Measurements from ENCODE around the gene CABP5.

The CABP5 gene

DNA sequence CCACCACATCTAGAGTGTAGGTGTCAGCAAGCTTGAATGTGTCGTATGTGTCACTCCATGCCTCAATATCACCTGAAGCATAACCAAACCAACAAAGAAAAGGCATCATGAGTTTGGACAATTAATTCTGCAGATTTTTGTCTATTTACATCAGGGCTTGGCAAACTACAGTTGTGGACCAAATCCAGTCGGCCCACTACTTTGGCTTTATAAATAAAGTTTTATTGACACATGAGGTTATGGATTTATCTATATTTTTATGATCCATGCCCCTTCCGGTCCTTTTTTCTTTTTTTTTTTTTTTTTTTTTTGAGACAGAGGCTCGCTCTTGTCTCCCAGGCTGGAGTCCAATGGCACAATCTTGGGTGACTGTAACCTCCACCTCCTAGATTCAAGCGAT is 9.2 kb upstream of the CABP5 start:
- Mint-ChIP-seq H3K9me3 (no peaks in the 10 kb centered on the region), H3K4me3 (no peak overlapping the region), H3K4me1 (ENCODE audit: low read depth) (no peaks in the 10 kb centered on the region), H3K36me3 (ENCODE audit: low read depth) (no peaks in the 10 kb centered on the region), H3K27me3 (peaks cover 5% of the 10 kb centered on the region), H3K27ac (no peak overlapping the region)

DNA sequence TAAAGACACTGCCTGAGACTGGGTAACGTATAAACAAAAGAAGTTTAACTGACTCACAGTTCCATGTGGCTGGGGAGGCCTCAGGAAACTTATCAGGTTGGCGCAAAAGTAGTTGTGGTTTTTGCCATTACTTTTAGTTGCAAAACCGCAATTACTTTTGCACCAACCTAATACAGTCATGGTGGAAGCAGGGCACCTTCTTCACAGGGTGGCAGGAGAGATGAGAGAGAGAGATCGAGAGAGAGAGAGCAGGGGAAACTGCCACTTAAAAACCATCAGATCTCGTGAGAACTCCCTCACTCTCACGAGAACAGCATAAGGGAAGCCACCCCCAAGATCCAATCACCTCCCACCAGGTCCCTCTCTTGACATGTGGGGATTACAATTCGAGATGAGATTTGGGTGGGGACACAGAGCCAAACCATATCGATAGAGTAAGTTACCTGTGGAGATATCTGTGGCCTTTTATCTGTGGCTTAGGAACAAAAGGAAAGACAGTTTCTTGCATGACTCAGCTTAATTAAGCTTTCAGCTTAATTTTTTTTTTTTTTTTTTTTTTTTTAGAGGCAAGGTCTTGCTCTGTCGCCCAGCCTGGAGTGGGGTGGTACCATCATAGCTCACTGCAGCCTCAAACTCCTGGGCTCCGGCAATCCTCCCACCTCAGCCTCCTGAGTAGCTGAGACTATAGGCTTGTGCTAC is 7.6 kb upstream of the CABP5 start:
- H3K4me3 Mint-ChIP-seq, result no peak overlapping the region
- H3K27ac Mint-ChIP-seq, result no peak overlapping the region
- no peaks in the 10 kb centered on the region for H3K27me3 Mint-ChIP-seq
- no peaks in the 10 kb centered on the region for H3K9me3 Mint-ChIP-seq
- no peaks in the 10 kb centered on the region for H3K36me3 Mint-ChIP-seq (ENCODE audit: low read depth)
- H3K4me1 Mint-ChIP-seq (ENCODE audit: low read depth), result no peaks in the 10 kb centered on the region

DNA sequence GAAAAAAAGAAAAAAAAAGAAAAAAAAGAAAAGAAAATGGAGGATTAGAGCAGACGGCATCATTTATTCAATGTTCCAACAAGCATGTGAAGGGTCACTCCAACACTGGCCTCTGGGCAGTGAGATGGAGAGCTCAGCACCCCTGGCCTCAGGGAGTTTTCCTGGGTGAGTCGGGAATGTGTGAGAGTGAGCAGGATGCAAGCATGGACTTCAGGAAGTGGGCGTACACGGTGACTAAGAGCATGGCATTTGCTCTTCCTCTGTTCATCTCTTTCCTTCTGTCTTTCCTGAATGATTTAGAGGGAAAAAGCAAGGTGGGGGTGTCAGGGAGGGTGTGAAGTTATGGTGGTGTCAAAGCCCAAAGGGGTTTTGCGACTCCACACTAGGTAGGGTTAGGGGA is 682 bp upstream of the CABP5 start:
- Mint-ChIP-seq H3K36me3 (ENCODE audit: low read depth) (no peaks in the 10 kb centered on the region), H3K4me3 (no peak overlapping the region), H3K27ac (no peak overlapping the region), H3K9me3 (no peaks in the 10 kb centered on the region), H3K4me1 (ENCODE audit: low read depth) (no peaks in the 10 kb centered on the region), H3K27me3 (peaks cover 34% of the 10 kb centered on the region)

DNA sequence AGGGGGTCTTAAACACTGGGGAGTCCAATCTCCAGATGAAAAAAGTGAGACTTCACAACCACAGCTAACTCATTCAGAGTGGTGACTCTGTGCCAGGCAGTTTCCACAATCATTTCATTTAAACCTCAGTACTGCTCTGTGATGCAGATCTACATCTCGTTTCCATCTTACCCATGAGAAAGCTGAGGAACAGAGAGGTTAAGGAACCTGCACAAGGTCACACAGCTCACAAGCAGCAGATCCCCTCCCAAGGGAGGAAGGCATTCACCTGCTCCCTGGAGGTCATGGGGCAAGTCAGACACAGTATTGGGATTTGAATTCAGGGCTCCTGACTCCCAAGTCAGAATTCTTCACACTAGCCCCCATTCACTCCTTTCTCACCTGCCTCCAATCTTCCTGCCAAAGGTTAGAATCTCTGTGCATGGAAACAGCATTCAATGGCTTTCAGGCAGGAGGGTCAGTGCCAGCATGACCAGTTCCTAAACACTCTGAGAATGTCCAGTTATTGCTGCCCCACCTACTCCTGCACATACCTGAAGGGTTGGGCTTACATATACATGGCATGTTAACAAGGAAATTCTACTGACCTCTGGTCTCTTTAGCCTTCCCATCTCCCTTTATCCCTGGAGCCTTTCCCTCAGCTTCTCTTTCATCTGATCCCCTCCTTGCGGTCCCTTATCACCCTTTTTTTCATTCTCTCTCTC is 1.9 kb downstream of the CABP5 start:
- H3K27me3 Mint-ChIP-seq, result peaks cover 43% of the 10 kb centered on the region
- H3K4me3 Mint-ChIP-seq, result no peak overlapping the region
- no peak overlapping the region for H3K27ac Mint-ChIP-seq

DNA sequence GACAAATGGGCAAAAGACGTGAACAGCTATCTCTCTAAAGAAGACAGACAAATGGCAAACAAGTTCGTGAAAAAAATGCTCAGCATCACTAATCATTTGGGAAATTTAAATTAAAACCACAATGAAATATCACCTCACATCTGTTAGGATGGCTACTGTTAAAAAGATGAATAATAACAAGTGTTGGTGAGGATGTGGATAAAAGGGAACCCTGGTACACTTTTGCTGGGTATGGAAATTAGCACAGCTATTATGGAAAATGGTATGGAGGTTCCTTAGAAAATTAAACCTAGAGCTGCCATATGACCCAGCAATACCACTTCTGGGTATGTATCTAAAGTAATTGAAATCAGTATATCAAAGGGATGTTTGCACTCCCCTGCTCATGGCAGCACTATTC is 7.1 kb downstream of the CABP5 start:
- no peak overlapping the region for H3K27ac Mint-ChIP-seq
- no peaks in the 10 kb centered on the region for H3K4me1 Mint-ChIP-seq (ENCODE audit: low read depth)
- peaks cover 41% of the 10 kb centered on the region for H3K27me3 Mint-ChIP-seq
- peaks cover 11% of the 10 kb centered on the region for H3K9me3 Mint-ChIP-seq
- H3K36me3 Mint-ChIP-seq (ENCODE audit: low read depth), result peaks cover 4% of the 10 kb centered on the region
- H3K4me3 Mint-ChIP-seq, result no peak overlapping the region

More for the DNA sequence above, 1.9 kb downstream of the CABP5 start:
- Mint-ChIP-seq H3K36me3 (ENCODE audit: low read depth) (peaks cover 1% of the 10 kb centered on the region), H3K9me3 (peaks cover under 1% of the 10 kb centered on the region), H3K4me1 (ENCODE audit: low read depth) (no peaks in the 10 kb centered on the region)

DNA sequence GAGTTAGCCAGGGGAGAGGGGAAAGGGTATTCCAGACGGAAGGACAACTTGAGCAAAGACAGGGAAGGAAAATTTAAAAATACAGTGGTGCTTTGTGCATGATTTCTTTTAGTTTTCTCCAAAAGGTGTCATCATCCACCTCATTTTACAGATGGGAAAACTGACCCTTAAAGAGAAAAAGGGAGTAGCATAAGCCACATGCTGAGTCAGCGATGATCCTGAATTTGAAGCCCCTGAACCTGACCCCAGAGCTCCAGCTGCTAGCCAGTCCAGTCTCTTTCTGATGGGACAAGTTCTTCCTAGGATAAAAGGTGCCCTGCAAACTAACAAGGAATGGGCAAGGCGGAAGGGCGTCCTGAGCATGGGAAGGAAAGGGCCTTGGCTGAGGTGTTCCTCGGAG is 10.3 kb downstream of the CABP5 start:
- no peaks in the 10 kb centered on the region for H3K4me1 Mint-ChIP-seq (ENCODE audit: low read depth)
- no peak overlapping the region for H3K27ac Mint-ChIP-seq
- no peak overlapping the region for H3K4me3 Mint-ChIP-seq
- H3K27me3 Mint-ChIP-seq, result peaks cover 15% of the 10 kb centered on the region
- peaks cover 4% of the 10 kb centered on the region for H3K36me3 Mint-ChIP-seq (ENCODE audit: low read depth)
- peaks cover 11% of the 10 kb centered on the region for H3K9me3 Mint-ChIP-seq

DNA sequence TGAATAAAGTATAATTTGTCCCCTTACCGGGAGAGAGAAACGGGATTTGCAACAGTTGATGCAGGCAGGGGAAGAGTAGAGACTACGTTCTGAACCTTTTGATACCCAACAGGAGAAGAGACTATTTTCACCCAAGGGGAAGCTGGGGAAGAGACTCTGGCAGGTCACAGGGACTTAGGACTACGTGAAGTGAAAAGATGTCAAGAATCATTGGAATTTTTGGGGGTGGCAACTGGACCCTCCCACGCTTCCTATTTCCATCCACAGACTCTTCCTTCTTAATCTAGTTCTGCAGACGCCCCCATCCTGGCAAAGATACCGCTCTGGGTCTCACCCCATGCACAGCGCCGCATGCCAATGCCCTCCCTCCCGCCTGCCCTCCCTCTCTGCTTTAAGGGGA is 13.8 kb downstream of the CABP5 start:
- Mint-ChIP-seq H3K36me3 (ENCODE audit: low read depth) (no peaks in the 10 kb centered on the region), H3K4me1 (ENCODE audit: low read depth) (no peaks in the 10 kb centered on the region), H3K27ac (no peak overlapping the region), H3K9me3 (no peaks in the 10 kb centered on the region), H3K4me3 (no peak overlapping the region), H3K27me3 (peaks cover 19% of the 10 kb centered on the region)

DNA sequence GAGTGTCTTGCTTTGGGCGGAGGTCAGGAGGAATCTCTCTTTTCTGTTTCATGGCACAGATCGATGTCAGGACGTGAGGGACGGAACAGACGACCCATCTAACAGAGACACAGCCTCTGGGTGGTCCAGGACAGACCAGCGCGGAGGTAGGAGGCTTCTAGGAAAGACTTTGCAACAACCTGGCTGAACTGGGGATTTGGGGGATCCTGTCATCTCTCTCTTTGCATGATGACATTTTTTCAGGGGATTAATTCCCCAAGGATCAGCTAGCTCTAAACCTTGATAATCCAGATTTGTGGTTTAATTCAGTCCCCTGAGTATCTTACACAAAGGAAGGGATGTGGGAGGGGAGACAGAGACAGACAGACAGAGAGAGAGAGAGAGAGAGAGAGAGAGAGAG is 14.4 kb downstream of the CABP5 start:
- Mint-ChIP-seq H3K4me1 (ENCODE audit: low read depth) (no peaks in the 10 kb centered on the region), H3K36me3 (ENCODE audit: low read depth) (no peaks in the 10 kb centered on the region)

DNA sequence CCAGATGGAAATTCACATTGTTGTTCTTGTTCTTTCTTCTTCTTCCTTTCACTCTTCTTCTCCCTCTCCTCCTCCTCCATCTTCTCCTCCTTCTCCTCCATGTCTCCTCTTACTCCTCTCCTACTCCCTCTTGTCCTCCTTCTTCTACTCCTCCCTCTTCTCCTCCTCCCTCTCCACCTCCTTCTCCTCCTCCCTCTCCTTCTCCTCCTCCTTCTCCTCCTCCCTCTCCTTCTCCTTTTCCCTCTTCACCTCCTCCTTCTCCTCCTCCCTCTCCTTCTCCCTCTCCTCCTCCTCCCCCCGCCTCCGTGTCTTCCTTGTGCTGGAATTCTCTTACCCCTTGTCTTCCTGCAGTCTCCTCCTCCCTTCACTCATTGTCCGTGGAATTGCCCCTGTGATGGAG is 18.4 kb downstream of the CABP5 start:
- Mint-ChIP-seq H3K36me3 (ENCODE audit: low read depth) (no peaks in the 10 kb centered on the region), H3K9me3 (no peaks in the 10 kb centered on the region), H3K27me3 (peaks cover 24% of the 10 kb centered on the region), H3K4me3 (no peak overlapping the region), H3K4me1 (ENCODE audit: low read depth) (no peaks in the 10 kb centered on the region), H3K27ac (no peak overlapping the region)

More for the DNA sequence above, 14.4 kb downstream of the CABP5 start:
- no peak overlapping the region for H3K27ac Mint-ChIP-seq
- H3K4me3 Mint-ChIP-seq, result no peak overlapping the region
- peaks cover 18% of the 10 kb centered on the region for H3K27me3 Mint-ChIP-seq
- no peaks in the 10 kb centered on the region for H3K9me3 Mint-ChIP-seq

DNA sequence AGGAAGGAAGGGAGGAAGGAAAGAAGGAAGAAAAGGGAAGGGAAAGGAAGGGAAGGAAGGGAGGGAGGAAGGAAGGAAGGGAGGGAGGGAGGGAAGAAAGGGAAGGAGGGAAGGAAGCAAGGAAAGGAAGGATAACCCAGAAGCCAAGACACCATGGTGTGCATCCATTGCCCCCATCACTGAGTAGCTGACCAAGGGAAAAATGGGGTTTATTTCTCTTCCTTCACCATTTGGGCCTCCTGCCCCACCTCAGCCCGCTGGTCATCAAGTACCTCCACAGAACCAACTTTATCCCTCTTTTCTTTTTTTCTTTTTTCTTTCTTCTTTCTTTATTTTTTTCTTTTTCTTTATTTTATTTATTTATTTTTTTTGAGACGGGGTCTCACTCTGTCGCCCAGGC is 20.4 kb downstream of the CABP5 start:
- peaks cover 24% of the 10 kb centered on the region for H3K27me3 Mint-ChIP-seq
- H3K36me3 Mint-ChIP-seq (ENCODE audit: low read depth), result no peaks in the 10 kb centered on the region
- H3K4me3 Mint-ChIP-seq, result no peak overlapping the region
- no peaks in the 10 kb centered on the region for H3K4me1 Mint-ChIP-seq (ENCODE audit: low read depth)
- H3K27ac Mint-ChIP-seq, result no peak overlapping the region
- H3K9me3 Mint-ChIP-seq, result no peaks in the 10 kb centered on the region

DNA sequence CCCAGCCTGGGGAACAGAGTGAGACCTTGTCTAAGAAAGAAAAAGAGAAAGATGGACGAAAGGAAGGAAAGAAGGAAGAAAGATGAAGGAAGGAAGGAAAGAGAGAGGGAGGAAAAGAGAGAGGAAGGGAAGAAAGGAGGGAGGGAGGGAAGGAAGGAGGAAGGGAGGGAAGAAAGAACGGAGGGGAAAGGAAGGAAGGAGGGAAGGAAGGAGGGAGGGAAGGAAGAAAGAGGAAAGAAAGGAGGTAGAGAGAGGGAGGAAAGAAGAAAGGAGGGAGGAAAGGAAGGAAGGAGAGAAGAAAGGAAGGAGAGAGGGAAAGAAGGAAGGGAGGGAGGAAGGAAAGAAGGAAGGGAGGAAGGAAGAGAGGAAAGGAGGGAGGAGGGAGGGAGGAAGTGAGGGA is 20.9 kb downstream of the CABP5 start:
- peaks cover 22% of the 10 kb centered on the region for H3K27me3 Mint-ChIP-seq

DNA sequence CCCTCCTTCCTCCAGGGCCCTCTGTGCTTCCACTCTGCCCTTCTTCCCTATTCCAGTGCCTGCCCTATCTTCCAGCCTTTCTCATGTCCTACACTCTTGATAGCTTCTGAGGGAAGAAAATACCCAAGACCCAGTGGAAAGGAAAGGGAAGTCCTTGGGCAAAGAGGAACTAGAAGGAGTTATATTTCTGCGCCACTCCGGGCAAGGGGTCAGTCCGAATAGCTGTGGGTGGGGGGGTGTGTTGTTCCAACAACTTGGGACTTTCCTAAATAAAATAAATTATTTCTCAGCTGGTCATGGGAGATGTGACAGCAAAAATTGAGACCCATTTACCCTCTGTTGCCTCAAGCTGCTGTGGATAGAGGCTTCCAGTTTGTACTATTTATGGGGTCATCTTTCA is 23.2 kb downstream of the CABP5 start:
- Mint-ChIP-seq H3K4me3 (no peak overlapping the region), H3K27ac (no peak overlapping the region), H3K27me3 (peaks cover 24% of the 10 kb centered on the region), H3K9me3 (no peaks in the 10 kb centered on the region), H3K4me1 (ENCODE audit: low read depth) (no peaks in the 10 kb centered on the region), H3K36me3 (ENCODE audit: low read depth) (no peaks in the 10 kb centered on the region)

More for the DNA sequence above, 20.9 kb downstream of the CABP5 start:
- H3K4me1 Mint-ChIP-seq (ENCODE audit: low read depth), result no peaks in the 10 kb centered on the region
- no peaks in the 10 kb centered on the region for H3K9me3 Mint-ChIP-seq
- no peaks in the 10 kb centered on the region for H3K36me3 Mint-ChIP-seq (ENCODE audit: low read depth)
- no peak overlapping the region for H3K4me3 Mint-ChIP-seq
- no peak overlapping the region for H3K27ac Mint-ChIP-seq

DNA sequence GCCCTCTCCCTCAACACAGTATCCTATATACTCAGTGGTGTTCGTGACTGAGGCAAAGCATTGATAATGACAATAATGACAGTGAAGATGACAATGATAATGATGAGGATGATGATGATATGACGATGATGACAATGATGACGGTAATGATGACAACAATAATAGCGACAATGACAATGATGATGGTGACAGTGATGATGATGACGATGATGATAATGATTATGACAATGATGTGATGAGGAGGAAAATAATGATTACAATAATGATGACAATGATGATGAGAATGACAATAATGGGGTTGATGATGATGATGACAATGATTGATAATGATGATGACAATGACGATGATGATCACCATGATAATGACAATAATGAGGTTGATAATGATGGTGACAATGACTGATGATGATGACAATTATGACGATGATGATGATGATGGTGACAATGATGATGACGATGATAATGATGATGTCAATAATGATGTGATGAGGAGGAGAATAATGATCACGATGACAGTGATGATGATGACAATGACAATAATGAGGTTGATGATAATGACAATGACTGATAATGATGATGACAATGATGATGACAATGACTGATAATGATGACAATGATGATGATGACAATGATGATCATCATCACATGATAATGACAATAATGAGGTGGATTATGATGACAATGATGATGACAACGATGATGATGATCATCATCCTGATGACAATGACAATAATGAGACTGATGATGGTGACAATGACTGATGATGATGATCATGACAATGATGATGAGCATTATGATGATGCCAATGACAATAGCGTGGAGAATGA is 32.7 kb downstream of the CABP5 start:
- Mint-ChIP-seq H3K27ac (no peak overlapping the region), H3K27me3 (peaks cover 23% of the 10 kb centered on the region), H3K36me3 (ENCODE audit: low read depth) (no peaks in the 10 kb centered on the region), H3K4me1 (ENCODE audit: low read depth) (no peaks in the 10 kb centered on the region), H3K9me3 (no peaks in the 10 kb centered on the region), H3K4me3 (no peak overlapping the region)

DNA sequence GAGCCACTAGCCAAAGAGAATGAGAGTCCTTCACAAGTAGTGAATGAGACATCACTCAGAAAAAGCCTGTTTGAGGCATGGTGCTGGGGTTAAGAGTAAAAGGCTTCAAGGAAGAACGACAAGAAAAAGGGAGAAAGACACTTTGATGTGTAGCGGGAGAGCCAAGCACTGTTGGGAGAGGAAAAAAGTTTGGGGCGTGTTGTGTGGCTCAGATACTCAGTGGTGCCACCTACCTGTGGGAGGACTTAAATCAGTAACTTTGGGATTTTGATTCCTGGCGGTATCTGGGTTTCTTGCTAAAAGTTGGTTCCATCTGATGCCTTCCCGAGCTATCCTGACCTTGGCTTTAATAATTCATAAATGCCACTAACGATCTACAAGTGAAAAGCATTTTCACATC is 37.1 kb downstream of the CABP5 start:
- peaks cover 22% of the 10 kb centered on the region for H3K27me3 Mint-ChIP-seq
- H3K36me3 Mint-ChIP-seq (ENCODE audit: low read depth), result no peaks in the 10 kb centered on the region
- no peaks in the 10 kb centered on the region for H3K9me3 Mint-ChIP-seq
- H3K4me1 Mint-ChIP-seq (ENCODE audit: low read depth), result no peaks in the 10 kb centered on the region
- no peak overlapping the region for H3K27ac Mint-ChIP-seq
- no peak overlapping the region for H3K4me3 Mint-ChIP-seq

DNA sequence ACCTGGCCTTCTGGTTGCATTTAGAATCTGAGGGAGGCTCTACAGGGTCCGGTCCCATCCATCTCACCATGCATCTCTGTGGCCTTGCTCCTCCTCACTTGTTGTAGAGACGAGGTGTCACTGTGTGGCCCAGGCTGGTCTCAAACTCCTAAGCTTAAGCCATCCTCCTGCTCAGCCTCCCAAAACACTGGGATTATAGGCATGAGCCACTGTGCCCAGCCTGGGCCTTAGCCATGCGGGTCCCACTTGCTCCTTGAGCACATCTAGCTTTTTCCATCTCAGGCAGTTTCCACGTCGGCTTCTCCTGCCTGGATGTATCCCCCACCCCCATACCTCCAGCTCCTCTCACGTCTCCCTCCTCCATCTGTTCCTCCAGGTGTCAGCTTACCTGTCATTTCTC is 39.6 kb downstream of the CABP5 start:
- no peaks in the 10 kb centered on the region for H3K9me3 Mint-ChIP-seq
- no peak overlapping the region for H3K27ac Mint-ChIP-seq

More for the DNA sequence above, 39.6 kb downstream of the CABP5 start:
- no peak overlapping the region for H3K4me3 Mint-ChIP-seq
- no peaks in the 10 kb centered on the region for H3K36me3 Mint-ChIP-seq (ENCODE audit: low read depth)
- peaks cover 22% of the 10 kb centered on the region for H3K27me3 Mint-ChIP-seq
- no peaks in the 10 kb centered on the region for H3K4me1 Mint-ChIP-seq (ENCODE audit: low read depth)
